Measurements from ENCODE around the gene PAQR4. TPM values are rescaled to one million over a fixed set of nuclear protein-coding genes. Genes with fewer than 3 reads are reported as not detected.

The PAQR4 gene
- total and polyA plus RNA-seq, 2 of the 13 experiments (the other 11 are each of a cell fraction or from before 2014, with no cell fraction given): 15.9 to 24.8 TPM

- TF ChIP-seq ZNF773 (CRISPR knock-in tag; IDR thresholded peaks at IDR 0.05; ENCODE audit: borderline replicate concordance): peak; percentile 73; the same call in 1 of the 2 replicates
- peak; percentile 91 for TF ChIP-seq ZBED4 (CRISPR knock-in tag; IDR thresholded peaks at IDR 0.05; ENCODE audit: borderline replicate concordance)
- TF ChIP-seq ZSCAN12 (CRISPR knock-in tag; IDR thresholded peaks at IDR 0.05): peak; percentile 82; the same call in 1 of the 2 replicates
- TF ChIP-seq ZNF263 (CRISPR knock-in tag; IDR thresholded peaks at IDR 0.05): peak; percentile 46; the same call in 1 of the 2 replicates
- TF ChIP-seq TRIM24 (CRISPR knock-in tag; IDR thresholded peaks at IDR 0.05): no peak
- TF ChIP-seq DZIP1 (CRISPR knock-in tag; IDR thresholded peaks at IDR 0.05): peak; percentile 75; the same call in 1 of the 2 replicates
- 0 out of 2 replicates have a peak, but pooled peaks have one; percentile 97 for TF ChIP-seq ZNF713 (CRISPR knock-in tag; IDR thresholded peaks at IDR 0.05)
- peak; percentile 80; the same call in 1 of the 2 replicates for TF ChIP-seq THAP7 (CRISPR knock-in tag; IDR thresholded peaks at IDR 0.05)
- peak; percentile 82 for TF ChIP-seq THAP11 (CRISPR knock-in tag; IDR thresholded peaks at IDR 0.05)
- TF ChIP-seq ZNF790 (CRISPR knock-in tag; IDR thresholded peaks at IDR 0.05; ENCODE audit: borderline replicate concordance): peak; percentile 97
- no peak for TF ChIP-seq POLR2AphosphoS2 (IDR thresholded peaks at IDR 0.05; ENCODE audit: low read depth, low read length)
- TF ChIP-seq ZFP90 (CRISPR knock-in tag; IDR thresholded peaks at IDR 0.05; ENCODE audit: borderline replicate concordance): peak; percentile 99
- TF ChIP-seq ZBTB25 (CRISPR knock-in tag; IDR thresholded peaks at IDR 0.05): peak; percentile 89
- peak; percentile 74; the same call in 1 of the 2 replicates for TF ChIP-seq ZNF703 (CRISPR knock-in tag; IDR thresholded peaks at IDR 0.05; ENCODE audit: borderline replicate concordance)
- peak; percentile 99 for TF ChIP-seq TSC22D2 (CRISPR knock-in tag; IDR thresholded peaks at IDR 0.05; ENCODE audit: borderline replicate concordance)
- no peak for TF ChIP-seq PHF5A (CRISPR knock-in tag; IDR thresholded peaks at IDR 0.05; ENCODE audit: low read depth, unreplicated experiment)
- TF ChIP-seq ZFP1 (CRISPR knock-in tag; IDR thresholded peaks at IDR 0.05): peak; percentile 70; the same call in 1 of the 2 replicates
- no peak for TF ChIP-seq SMC3 (IDR thresholded peaks at IDR 0.05; ENCODE audit: low read length)
- peak; percentile 86; the same call in 1 of the 2 replicates for TF ChIP-seq IKZF5 (CRISPR knock-in tag; IDR thresholded peaks at IDR 0.05)
- no peak for TF ChIP-seq ARNT (IDR thresholded peaks at IDR 0.05)
Observed at GRCh38 chr16:2968738-2969544, at the start of gene PAQR4 (continued).
